SW 1271 (cell line): ENCODE measurements around the gene RAB3GAP2.
"Not testable (repeated sequence)": the region's sequence is repeated elsewhere in the genome, so short reads cannot be mapped to it uniquely, and the experiment has no call there.

Experiments
- DNase-seq, 2 experiments: peaks; one replicate each; lab custom pipeline; 2025; lab: John Stamatoyannopoulos, UW

Gene RAB3GAP2

GRCh38 chr1:220203816-220204215 lies 68.4 kb downstream of the RAB3GAP2 start:
- no peak for DNase-seq

- DNase-seq: no peak
These were observed 73.9 kb downstream of the RAB3GAP2 start for GRCh38 chr1:220198186-220199005.

DNA sequence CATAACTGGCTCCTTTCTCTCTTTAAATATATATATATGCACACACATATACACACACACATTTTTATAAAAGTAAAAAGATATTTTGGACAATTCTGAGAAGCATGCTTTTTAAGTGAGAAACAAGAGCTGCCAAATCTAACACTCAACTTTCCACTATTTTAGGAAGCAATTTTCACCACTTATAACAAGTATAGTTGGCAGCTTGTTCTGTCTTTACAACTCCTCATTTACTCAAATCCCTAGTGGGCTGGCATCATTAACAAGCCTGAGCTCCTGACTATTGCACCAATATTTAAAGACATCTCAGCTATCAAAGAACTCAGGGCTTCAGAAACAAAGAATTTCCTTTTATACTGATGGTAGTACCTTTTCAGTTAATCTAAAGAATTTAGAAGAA lies 76.6 kb downstream of the RAB3GAP2 start:
- DNase-seq: no peak

DNA sequence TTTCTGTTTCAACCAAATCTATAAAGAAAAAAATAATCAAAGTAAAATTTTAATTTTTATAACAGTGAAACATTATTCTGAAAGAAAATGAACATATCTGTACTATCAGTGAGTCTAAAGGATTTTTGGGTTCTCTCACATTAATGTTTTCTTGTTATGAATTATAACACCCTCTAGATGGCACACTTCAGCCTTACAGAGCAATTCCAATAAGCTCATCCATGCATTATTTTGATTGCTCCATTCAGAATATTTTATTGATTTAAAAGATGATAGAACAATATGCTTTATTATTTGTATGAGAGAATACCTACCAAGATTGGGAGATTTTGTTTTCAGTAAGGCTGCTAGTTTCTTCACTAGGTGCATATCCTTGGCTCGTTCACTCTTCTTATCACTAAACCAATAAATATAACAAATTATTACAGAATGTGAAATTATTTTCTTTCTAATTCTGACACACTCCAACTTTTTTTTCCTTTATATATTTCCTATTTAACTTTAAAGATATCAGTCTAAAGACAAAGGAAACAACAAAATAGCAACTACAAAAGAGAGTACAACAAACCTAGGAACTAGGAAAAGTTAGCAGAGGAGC lies 82.4 kb downstream of the RAB3GAP2 start:
- peak in 1 of 2 experiments; percentile 17 for DNase-seq

DNA sequence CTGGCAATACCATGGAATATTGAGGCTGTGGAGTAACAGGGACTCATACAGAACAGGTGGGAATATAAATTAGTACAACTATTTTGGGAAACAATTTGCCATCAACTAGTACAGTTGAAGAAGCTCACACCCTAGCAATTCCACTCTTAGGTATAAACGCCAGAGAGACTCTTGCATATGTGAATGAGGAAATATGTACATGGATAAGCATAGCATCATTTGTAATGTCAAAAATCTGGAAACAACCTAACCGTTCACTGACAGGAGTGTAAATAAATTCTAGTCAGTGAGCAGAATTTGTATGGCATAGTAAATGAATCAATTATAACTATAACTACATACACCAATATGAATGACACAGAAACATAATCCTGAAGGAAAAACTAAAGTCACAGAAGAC lies 83.7 kb downstream of the RAB3GAP2 start:
- no peak for DNase-seq

GRCh38 chr1:220186752-220187151 lies 85.5 kb downstream of the RAB3GAP2 start:
- no peak for DNase-seq

DNA sequence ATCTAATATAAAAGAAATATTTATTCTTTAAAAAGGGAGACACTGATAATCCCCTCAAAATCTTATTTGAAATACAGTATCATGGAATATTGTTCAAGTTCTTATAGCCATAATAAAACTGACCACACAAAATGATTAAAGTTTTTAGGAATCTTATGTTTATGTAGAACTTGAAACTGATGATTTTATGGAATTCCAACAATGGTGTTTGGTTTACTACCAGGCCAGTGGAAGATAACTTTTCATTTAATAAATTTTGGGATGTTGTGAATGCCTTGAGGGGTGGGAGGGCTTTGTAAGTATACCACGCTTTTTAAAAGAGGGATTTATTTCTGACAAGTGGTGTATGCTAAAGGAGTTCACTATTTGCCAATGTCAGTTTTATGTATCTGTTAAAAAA lies 87.7 kb downstream of the RAB3GAP2 start:
- DNase-seq: no peak

DNA sequence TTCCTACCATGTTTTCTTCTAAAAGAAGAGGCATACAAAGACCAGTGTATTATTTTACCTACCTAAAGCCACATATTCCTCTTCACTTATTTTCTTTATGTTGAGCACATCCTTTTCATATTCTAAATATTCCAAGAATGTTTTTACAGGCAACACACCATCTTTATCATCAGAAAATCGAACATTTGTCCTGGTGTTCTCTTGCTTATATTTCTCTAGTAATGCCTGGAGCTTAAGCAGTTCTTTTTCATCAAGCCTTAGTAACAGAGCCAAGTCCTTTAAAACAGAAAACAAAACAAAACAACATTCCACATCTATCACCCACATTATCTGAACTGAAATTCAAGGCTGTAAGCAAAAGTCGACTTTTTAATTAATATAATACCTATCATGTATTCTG lies 89.6 kb downstream of the RAB3GAP2 start:
- no peak for DNase-seq

- no peak for DNase-seq
These were observed 90.1 kb downstream of the RAB3GAP2 start for GRCh38 chr1:220182111-220182510.

DNA sequence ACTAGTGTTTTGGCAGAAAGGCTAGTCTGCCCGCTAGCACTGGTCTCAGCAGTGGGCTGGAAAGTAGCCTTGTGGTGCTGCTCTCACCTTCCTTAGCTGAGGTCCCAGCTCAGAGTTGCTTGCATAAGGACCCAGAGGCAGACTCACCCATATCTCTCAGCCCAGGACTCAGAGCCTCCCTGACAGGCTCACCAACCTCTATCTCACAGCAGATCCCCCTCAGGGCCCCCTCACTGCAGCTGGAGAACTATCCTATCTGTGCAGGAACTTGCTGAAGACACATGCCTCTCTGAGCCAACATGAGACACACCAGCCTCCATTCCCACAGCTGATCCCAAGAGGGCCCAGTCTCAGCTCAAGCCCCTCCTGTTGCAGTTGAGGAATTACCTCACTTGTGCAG lies 95.7 kb downstream of the RAB3GAP2 start:
- no peak for DNase-seq

- DNase-seq: no peak
These were observed 101.3 kb downstream of the RAB3GAP2 start for GRCh38 chr1:220170836-220171526.

DNA sequence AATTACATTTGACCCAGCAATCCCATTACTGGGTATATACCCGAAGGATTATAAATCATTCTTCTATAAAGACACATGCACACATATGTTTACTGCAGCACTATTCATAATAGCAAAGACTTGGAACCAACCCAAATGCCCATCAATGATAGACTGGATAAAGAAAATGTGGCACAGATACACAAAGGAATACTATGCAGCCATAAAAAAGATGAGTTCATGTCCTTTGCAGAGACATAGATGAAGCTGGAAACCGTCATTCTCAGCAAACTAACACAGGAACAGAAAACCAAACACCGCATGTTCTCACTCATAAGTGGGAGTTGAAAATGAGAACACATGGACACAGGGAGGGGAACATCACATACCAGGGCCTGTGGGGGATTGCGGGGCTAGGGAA lies 102.4 kb downstream of the RAB3GAP2 start:
- DNase-seq: not testable (repeated sequence)

- DNase-seq: no peak
These were observed 105.4 kb downstream of the RAB3GAP2 start for GRCh38 chr1:220166853-220167252.

GRCh38 chr1:220164517-220164916 lies 107.7 kb downstream of the RAB3GAP2 start:
- no peak for DNase-seq

GRCh38 chr1:220164116-220164515 lies 108.1 kb downstream of the RAB3GAP2 start:
- DNase-seq: no peak

- no peak for DNase-seq
These were observed 112.2 kb downstream of the RAB3GAP2 start for GRCh38 chr1:220160027-220160426.

DNA sequence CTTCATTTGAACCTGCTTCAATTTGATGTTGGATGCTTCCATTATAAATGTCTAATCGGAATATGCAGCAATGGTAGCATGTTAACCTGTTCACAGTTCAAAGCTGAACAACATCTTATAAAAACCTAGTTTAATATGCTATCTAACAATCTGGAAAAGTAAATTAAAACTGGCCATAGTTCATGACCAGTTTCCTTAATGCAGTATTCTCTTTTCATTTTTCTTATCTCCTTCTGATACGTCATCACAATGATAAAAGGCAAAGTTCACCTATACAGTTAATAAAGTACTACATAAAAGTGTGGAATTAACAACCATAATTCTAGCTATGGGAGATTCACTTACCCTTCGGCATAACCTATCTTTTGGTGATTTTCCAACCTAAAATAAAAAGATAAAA lies 113.2 kb downstream of the RAB3GAP2 start:
- DNase-seq: no peak

DNA sequence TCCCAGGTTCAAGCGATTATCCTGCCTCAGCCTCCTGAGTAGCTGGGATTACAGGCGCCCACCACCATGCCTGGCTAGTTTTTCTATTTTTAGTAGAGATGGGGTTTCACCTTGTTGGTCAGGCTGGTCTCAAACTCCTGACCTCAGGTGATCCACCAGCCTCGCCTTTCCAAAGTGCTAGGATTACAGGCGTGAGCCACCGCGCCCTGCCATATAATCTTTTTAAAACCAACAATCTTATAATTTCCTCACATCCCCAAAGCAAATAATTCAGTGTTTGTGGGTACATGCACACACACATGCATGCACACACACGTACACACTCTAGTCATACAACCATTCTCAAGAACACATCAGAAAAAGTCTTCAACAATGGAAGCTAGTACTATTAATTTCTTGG lies 113.7 kb downstream of the RAB3GAP2 start:
- DNase-seq: not testable (repeated sequence)

GRCh38 chr1:220157738-220158137 lies 114.5 kb downstream of the RAB3GAP2 start:
- DNase-seq: no peak

- DNase-seq: no peak
These were observed 115.6 kb downstream of the RAB3GAP2 start for GRCh38 chr1:220156620-220157146.

DNA sequence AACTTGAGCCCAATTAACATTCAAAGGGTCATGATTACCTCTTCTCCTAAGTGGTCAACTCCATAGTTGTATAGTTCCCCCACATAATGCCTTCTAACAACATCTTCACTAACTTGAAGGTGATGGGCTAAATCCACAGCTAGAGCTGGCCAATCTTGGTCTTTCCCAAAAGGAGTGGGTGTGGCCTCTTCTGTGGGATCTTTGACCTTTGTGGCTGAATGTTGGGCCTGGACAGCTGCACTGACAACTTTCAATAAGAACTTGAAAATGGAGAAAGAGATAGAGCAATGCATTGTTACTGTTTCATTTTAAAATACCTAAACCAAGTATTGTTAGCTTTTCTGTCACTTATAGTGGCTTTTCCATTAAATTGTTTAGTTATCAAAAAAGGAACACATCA lies 119.1 kb downstream of the RAB3GAP2 start:
- DNase-seq: no peak

- DNase-seq: no peak
These were observed 120.8 kb downstream of the RAB3GAP2 start for GRCh38 chr1:220151454-220151853.

DNA sequence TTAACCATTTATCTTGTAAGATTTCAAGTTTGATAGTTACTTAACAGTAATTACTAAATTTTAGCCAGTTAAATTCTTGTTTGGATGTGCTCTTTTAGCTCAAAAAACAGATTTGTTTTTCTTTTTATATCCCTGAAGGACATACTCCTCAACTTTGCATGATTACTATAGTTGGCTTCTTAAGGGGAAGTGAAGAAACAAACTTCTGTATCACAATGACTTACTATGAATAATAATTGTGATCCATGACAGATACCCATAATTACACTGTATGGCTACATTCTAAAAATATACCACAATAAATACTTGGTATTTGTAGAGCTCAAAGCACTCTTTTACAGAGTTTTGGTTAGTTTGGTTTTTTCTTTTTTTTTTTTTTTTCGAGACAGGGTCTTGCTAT lies 122.5 kb downstream of the RAB3GAP2 start:
- no peak for DNase-seq
